Esophagus squamous epithelium (tissue), 5 donors: ENCODE results near the gene NMRAL1. TPM values are rescaled to one million over a fixed set of nuclear protein-coding genes. Genes with fewer than 3 reads are reported as not detected.

Experiments
- DNase-seq: peaks from one replicate; lab custom pipeline; 2025; lab: John Stamatoyannopoulos, UW
- H3K27ac ChIP-seq, 4 donors: fragments of 200-600 bp; sonication (generic); one replicate each; pipeline ENCODE4 v1.5.1; 2016 to 2019; ENCODE audit warnings: mild to moderate bottlenecking in 1 of 4
- H3K27me3 ChIP-seq, 4 donors: fragments of 200-600 bp; sonication (generic); 1 replicate in 3 of 4; 2 replicates in 1 of 4; pipeline versions ENCODE4 v1.5.1 to v1.6.0; 2017 to 2021; ENCODE audit warnings: antibody characterized with exemption in 1 of 4
- H3K36me3 ChIP-seq, 3 donors: fragments of 200-600 bp; sonication (generic); one replicate each; pipeline ENCODE4 v1.5.1; 2016 to 2019
- H3K4me1 ChIP-seq, 3 donors: fragments of 200-600 bp; sonication (generic); one replicate each; pipeline ENCODE4 v1.5.1; 2017 to 2019
- H3K4me3 ChIP-seq, 4 donors: fragments of 200-600 bp; sonication (generic); 1 replicate in 3 of 4; 2 replicates in 1 of 4; pipeline ENCODE4 v1.5.1; 2016 to 2019; ENCODE audit warnings: mild to moderate bottlenecking in 2 of 4, moderate library complexity in 1 of 4
- H3K9me3 ChIP-seq, 3 donors: fragments of 200-600 bp; sonication (generic); one replicate each; pipeline ENCODE4 v1.5.1; 2016 to 2019
- CTCF ChIP-seq, 6 experiments: fragments of 450-650 bp in 4 of 6; fragments of 200-600 bp in 2 of 6; sonication (generic) in 2 of 6; IDR thresholded peaks; one replicate each; pipeline ENCODE4 v1.5.1; 2016 to 2019; ENCODE audit warnings: antibody characterized with exemption in 6 of 6, mild to moderate bottlenecking in 4 of 6, moderate library complexity in 4 of 6
- POLR2A ChIP-seq, 4 donors: fragments of 450-650 bp; IDR thresholded peaks; one replicate each; pipeline ENCODE4 v1.6.1; 2017; ENCODE audit warnings: antibody characterized with exemption in 4 of 4, mild to moderate bottlenecking in 4 of 4, moderate library complexity in 3 of 4
- WGBS, 2 donors: methylation state at CpG; one replicate each; pipeline ENCODE4 v1.1.5; 2018; 5-methylcytosine and 5-hydroxymethylcytosine counted together
- intact Hi-C: fragments of 100-400 bp; cut with DNase I; formaldehyde crosslinking; loops from one replicate; pipeline ENCODE4 v1.15.0; 2022
- total RNA-seq, 4 donors: library from RNA; depleted of rRNA; stranded (reverse); fragments of >200 nt; gene quantifications; one replicate each; pipeline ENCODE4 v1.1.0, GENCODE V29; 2016
- donor health status: DM: yes; HTN: yes; CAD: no.

The NMRAL1 gene
- total RNA-seq, 4 donors from 2014 or later = 25.4 to 55.5 (median 34.9) TPM

GRCh38 chr16:4442371-4442770 is 32.1 kb downstream of the NMRAL1 start:
- TF ChIP-seq POLR2A (IDR thresholded peaks at IDR 0.05) = no peak
- no peak for TF ChIP-seq CTCF (IDR thresholded peaks at IDR 0.05)
- H3K27ac ChIP-seq = no peak overlapping the region
- H3K36me3 ChIP-seq = peaks cover 48 to 100% (median 49%) of the 10 kb centered on the region in 3 donors
- H3K4me1 ChIP-seq = no peaks in the 10 kb centered on the region
- intact Hi-C loops = no loop called here
- H3K9me3 ChIP-seq = no peaks in the 10 kb centered on the region
- no peaks in the 10 kb centered on the region for H3K27me3 ChIP-seq
- no peak overlapping the region for H3K4me3 ChIP-seq
- 91% methylated on average over 4 to 11 of the region's 11 CpGs for WGBS, 2 donors
- DNase-seq = no peak

DNA sequence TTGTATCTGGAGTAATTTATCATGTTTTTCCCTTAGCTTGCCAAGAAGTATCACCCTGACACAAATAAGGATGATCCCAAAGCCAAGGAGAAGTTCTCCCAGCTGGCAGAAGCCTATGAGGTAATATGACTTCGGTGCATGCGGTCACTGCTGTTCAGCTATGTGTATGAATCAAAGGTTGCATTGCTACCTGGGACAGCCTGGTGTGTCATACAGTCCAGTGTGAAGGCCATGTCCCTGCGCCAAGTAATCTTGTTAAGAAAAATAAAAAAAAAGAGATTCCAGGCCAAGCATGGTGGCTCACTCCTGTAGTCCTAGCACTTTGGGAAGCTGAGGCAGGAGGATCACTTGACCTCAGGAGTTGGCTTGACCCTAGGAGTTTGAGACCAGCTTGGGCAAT is 37.1 kb downstream of the NMRAL1 start:
- H3K4me1 ChIP-seq = no peaks in the 10 kb centered on the region
- no peak overlapping the region for H3K27ac ChIP-seq
- no peaks in the 10 kb centered on the region for H3K9me3 ChIP-seq
- H3K27me3 ChIP-seq = no peaks in the 10 kb centered on the region
- 96 to 97% methylated on average over 3 of the region's 3 CpGs for WGBS, 2 donors
- intact Hi-C loops = no loop called here
- H3K36me3 ChIP-seq = peaks cover 18 to 99% (median 31%) of the 10 kb centered on the region in 3 donors
- no peak for DNase-seq
- no peak for TF ChIP-seq CTCF (IDR thresholded peaks at IDR 0.05)
- H3K4me3 ChIP-seq = no peak overlapping the region

DNA sequence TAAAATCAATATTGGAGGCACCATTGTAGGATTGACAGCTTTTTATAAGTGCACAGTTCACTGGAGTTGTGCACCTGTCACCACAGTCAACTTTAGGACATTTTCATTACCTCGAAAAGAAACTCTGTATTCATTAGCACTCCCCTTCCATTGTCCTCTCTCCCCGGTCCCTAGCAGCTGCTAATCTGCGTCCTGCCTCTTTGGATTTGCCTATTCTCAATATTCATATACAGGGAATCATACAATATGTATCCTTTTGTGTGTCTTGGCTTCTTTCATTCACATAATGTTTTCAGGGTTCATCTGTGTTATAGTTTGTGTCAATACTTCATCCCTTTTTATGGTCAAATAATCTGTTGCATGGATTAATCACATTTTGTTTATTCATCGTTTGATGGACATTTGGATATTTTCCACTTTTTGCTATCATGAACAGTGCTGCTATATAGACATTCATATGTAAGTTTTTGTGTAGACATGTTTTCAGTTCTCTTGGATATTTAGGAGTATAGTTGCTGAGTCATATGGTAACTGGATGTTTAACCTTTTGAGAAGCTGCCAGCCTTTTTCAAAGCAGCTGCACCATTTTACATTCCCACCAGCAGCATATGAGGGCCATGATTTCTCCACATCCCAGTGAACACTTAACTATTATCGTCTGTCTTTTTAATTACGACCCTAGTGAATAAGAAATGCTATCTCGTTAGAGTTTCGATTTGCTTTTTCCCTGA is 38.9 kb downstream of the NMRAL1 start:
- Histone ChIP-seq H3K27ac (no peak overlapping the region), H3K4me1 (no peaks in the 10 kb centered on the region), H3K9me3 (no peaks in the 10 kb centered on the region), H3K27me3 (no peaks in the 10 kb centered on the region), H3K4me3 (no peak overlapping the region), H3K36me3 (peaks cover 15 to 99% (median 24%) of the 10 kb centered on the region in 3 donors)
- no peak for TF ChIP-seq CTCF (IDR thresholded peaks at IDR 0.05)
- TF ChIP-seq POLR2A (IDR thresholded peaks at IDR 0.05) = no peak
- intact Hi-C loops = no loop called here
- 58 to 62% methylated on average over 8 of the region's 8 CpGs for WGBS, 2 donors
- DNase-seq = no peak

DNA sequence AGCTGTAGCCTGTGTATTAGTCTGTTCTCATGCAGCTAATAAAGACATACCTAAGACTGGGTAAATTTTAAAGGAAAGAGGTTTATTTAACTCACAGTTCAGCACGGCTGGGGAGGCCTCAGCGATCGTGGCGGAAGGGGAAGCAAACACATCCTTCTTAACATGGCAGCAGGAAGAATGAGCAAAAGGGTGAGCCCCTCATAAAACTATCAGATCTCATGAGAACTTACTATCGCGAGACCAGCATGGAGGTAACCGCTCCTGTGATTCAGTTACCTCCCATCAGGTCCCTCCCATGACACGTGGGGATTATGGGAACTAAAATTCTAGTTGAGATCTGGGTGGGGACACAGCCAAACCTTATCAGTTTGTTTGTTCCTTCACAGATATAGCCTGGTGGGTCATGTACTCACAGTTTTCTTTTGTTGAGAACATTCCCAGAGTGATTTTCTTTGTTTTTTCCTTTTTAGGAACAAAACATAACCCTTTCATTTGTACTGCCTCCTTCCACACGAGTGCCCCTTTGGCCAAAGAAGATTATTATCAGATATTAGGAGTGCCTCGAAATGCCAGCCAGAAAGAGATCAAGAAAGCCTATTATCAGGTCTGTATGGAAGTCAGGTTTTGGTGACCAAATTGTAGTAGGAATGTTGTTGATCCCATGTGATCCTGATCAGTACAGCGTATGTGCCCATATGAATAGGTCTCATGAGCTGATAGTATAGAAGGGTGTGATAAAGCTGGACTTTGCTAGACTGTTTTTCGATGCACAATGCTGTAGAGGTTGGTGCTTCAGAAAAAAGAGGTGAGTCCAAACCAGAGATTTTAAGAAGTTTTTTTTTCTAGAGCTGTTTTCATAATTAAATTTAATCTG is 40.3 kb downstream of the NMRAL1 start:
- H3K4me3 ChIP-seq = no peak overlapping the region
- H3K4me1 ChIP-seq = peaks cover 0 to 2% (median 0%) of the 10 kb centered on the region in 3 donors
- H3K27me3 ChIP-seq = no peaks in the 10 kb centered on the region
- no peaks in the 10 kb centered on the region for H3K9me3 ChIP-seq
- DNase-seq = no peak
- H3K27ac ChIP-seq = no peak overlapping the region
- intact Hi-C loops = no loop called here
- H3K36me3 ChIP-seq = peaks cover 8 to 99% (median 24%) of the 10 kb centered on the region in 3 donors
- TF ChIP-seq POLR2A (IDR thresholded peaks at IDR 0.05) (no peak), CTCF (IDR thresholded peaks at IDR 0.05) (no peak)
- 82 to 84% methylated on average over 12 of the region's 12 CpGs for WGBS, 2 donors

GRCh38 chr16:4433228-4433627 is 41.2 kb downstream of the NMRAL1 start:
- TF ChIP-seq POLR2A (IDR thresholded peaks at IDR 0.05) = no peak
- no peak for DNase-seq
- Histone ChIP-seq H3K27ac (no peak overlapping the region), H3K36me3 (peaks cover 5 to 93% (median 24%) of the 10 kb centered on the region in 3 donors), H3K9me3 (no peaks in the 10 kb centered on the region), H3K4me1 (peaks cover 0 to 12% (median 3%) of the 10 kb centered on the region in 3 donors), H3K4me3 (no peak overlapping the region), H3K27me3 (no peaks in the 10 kb centered on the region)
- 84 to 89% methylated on average over 4 of the region's 4 CpGs for WGBS, 2 donors
- intact Hi-C loops = no loop called here
